DMS153 (cell line): Measurements from ENCODE around the gene KCNIP1.
"Not testable (repeated sequence)": the region's sequence is repeated elsewhere in the genome, so short reads cannot be mapped to it uniquely, and the experiment has no call there.

Experiments used
- DNase-seq: peaks from one replicate; lab custom pipeline; 2025; lab: John Stamatoyannopoulos, UW

The KCNIP1 gene

GRCh38 chr5:170537451-170538095 lies 33.8 kb downstream of the KCNIP1 start:
- no peak for DNase-seq

GRCh38 chr5:170538096-170538465 lies 34.3 kb downstream of the KCNIP1 start:
- no peak for DNase-seq

GRCh38 chr5:170538696-170539586 lies 35.1 kb downstream of the KCNIP1 start:
- DNase-seq: no peak

- DNase-seq: no peak
These were observed 36.5 kb downstream of the KCNIP1 start for GRCh38 chr5:170540271-170540670.

GRCh38 chr5:170541146-170541769 lies 37.4 kb downstream of the KCNIP1 start:
- DNase-seq: no peak

- no peak for DNase-seq
These were observed 39.0 kb downstream of the KCNIP1 start for GRCh38 chr5:170542691-170543293.

- no peak for DNase-seq
These were observed 41.5 kb downstream of the KCNIP1 start for GRCh38 chr5:170545313-170545712.

GRCh38 chr5:170545811-170546210 lies 42.0 kb downstream of the KCNIP1 start:
- DNase-seq: no peak

- DNase-seq: no peak
These were observed 42.5 kb downstream of the KCNIP1 start for GRCh38 chr5:170546282-170546681.

- not testable (repeated sequence) for DNase-seq
These were observed 46.6 kb downstream of the KCNIP1 start for GRCh38 chr5:170550382-170550781.

- no peak for DNase-seq
These were observed 47.3 kb downstream of the KCNIP1 start for GRCh38 chr5:170551076-170551475.

GRCh38 chr5:170551622-170552021 lies 47.8 kb downstream of the KCNIP1 start:
- DNase-seq: no peak

- no peak for DNase-seq
These were observed 48.8 kb downstream of the KCNIP1 start for GRCh38 chr5:170552621-170553115.

- DNase-seq: no peak
These were observed 49.4 kb downstream of the KCNIP1 start for GRCh38 chr5:170553218-170553617.

- DNase-seq: no peak
These were observed 50.9 kb downstream of the KCNIP1 start for GRCh38 chr5:170554521-170555267.

GRCh38 chr5:170557314-170557713 lies 53.5 kb downstream of the KCNIP1 start:
- no peak for DNase-seq

GRCh38 chr5:170559296-170559695 lies 55.5 kb downstream of the KCNIP1 start:
- DNase-seq: no peak

GRCh38 chr5:170560938-170561337 lies 57.1 kb downstream of the KCNIP1 start:
- no peak for DNase-seq

- no peak for DNase-seq
These were observed 58.5 kb downstream of the KCNIP1 start for GRCh38 chr5:170562166-170562874.

GRCh38 chr5:170562875-170563228 lies 59.0 kb downstream of the KCNIP1 start:
- no peak for DNase-seq
